SU-DHL-6 (cell line): ENCODE data around the gene ATL3.

Experiments used
- CTCF ChIP-seq: fragments of 200-600 bp; sonication (generic); IDR thresholded peaks from one replicate; pipeline ENCODE4 v1.5.1; 2017; ENCODE audit warnings: antibody characterized with exemption, mild to moderate bottlenecking, low read length, moderate library complexity; ENCODE audit not compliant: insufficient read depth, poor library complexity, severe bottlenecking
- EZH2phosphoT487 ChIP-seq: fragments of 200-600 bp; sonication (generic), shearing (Covaris generic); conservative IDR thresholded peaks from 2 replicates; pipeline ENCODE4 v1.6.1; 2018; ENCODE audit warnings: mild to moderate bottlenecking, antibody characterized with exemption, low read length, moderate library complexity, mixed read lengths

DNA sequence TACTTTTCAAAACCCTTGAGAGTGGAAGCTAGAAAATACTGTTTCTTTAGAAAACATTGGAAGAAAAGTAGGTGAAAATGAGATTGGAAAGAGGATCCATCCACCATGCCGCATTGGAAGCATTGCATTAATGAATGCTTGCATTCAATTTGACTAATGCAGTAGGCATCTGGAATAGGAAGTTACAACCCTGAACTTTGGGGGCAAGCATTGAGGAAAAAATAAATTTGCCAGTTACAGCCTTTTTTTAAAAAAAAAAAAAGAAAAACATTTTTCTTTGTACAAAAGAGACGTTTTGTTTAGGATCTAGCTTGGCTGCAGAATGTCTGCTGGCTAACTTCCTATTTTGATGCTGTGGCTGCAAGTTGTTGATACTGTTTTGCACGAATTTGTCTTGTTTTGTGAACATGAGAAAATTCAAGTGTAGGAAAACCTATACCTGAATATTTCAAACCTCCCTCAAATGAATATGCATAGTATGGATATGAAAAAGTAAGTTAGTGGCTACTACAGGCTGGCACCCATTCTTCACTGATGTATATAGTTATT is 38.2 kb upstream of the ATL3 start:
- TF ChIP-seq CTCF (no peak), EZH2phosphoT487 (no peak)
